Measurements from ENCODE around the gene DNAAF8.
"Not testable (repeated sequence)": the region's sequence is repeated elsewhere in the genome, so short reads cannot be mapped to it uniquely, and the experiment has no call there.

The DNAAF8 gene

GRCh38 chr16:4734730-4735535 lies 596 bp downstream of the DNAAF8 start:
- Histone ChIP-seq H3K9me3 (ENCODE audit: insufficient read depth, low read length, severe bottlenecking) (no peaks in the 10 kb centered on the region), H3K79me2 (ENCODE audit: insufficient read depth, low read length) (peaks cover 22% of the 10 kb centered on the region), H3K4me1 (ENCODE audit: insufficient read depth, low read length) (peaks cover 32% of the 10 kb centered on the region), H3K9ac (ENCODE audit: low read depth, low read length) (peak overlapping the region; percentile 85), H3K4me2 (ENCODE audit: insufficient read depth, low read length) (peak overlapping the region; percentile 99), H4K20me1 (ENCODE audit: insufficient read depth, low read length) (no peaks in the 10 kb centered on the region), H2AFZ (ENCODE audit: low read depth, low read length) (peak overlapping the region; percentile 97), H3K36me3 (ENCODE audit: insufficient read depth, low read length) (peaks cover 7% of the 10 kb centered on the region; the same call in 1 of the 2 replicates), H3K4me3 (ENCODE audit: low read depth in 1 of 2, low read length in 2 of 2) (peak overlapping the region; percentile 89 to 94), H3K27me3 (ENCODE audit: insufficient read depth, low read length, poor library complexity) (no peaks in the 10 kb centered on the region), H3K27ac (ENCODE audit: low read length) (peak overlapping the region; percentile 81)
- peak; percentile 96 for DNase-seq
- ATAC-seq (ENCODE audit: insufficient read depth, low read depth), result peak; percentile 83
- no peak for TF ChIP-seq EZH2 (IDR thresholded peaks at IDR 0.05; ENCODE audit: borderline replicate concordance, low read depth, low read length, severe bottlenecking)
- TF ChIP-seq CTCF (IDR thresholded peaks at IDR 0.05; ENCODE audit: borderline replicate concordance, extremely low read depth, low read length, poor library complexity, severe bottlenecking), result no peak

- 0 out of 2 replicates have a peak, but pooled peaks cover 3% of the 10 kb centered on the region for H3K36me3 ChIP-seq (ENCODE audit: insufficient read depth, low read length)
- H3K27ac ChIP-seq (ENCODE audit: low read length), result no peak overlapping the region
- no peak overlapping the region for H3K4me3 ChIP-seq (ENCODE audit: low read depth in 1 of 2, low read length in 2 of 2)
- no peak overlapping the region for H2AFZ ChIP-seq (ENCODE audit: low read depth, low read length)
- DNase-seq, result no peak
- no peaks in the 10 kb centered on the region for H3K9me3 ChIP-seq (ENCODE audit: insufficient read depth, low read length, severe bottlenecking)
- no peak overlapping the region for H3K9ac ChIP-seq (ENCODE audit: low read depth, low read length)
- no peak for TF ChIP-seq EZH2 (IDR thresholded peaks at IDR 0.05; ENCODE audit: borderline replicate concordance, low read depth, low read length, severe bottlenecking)
- TF ChIP-seq CTCF (IDR thresholded peaks at IDR 0.05; ENCODE audit: borderline replicate concordance, extremely low read depth, low read length, poor library complexity, severe bottlenecking), result no peak
- ATAC-seq (ENCODE audit: insufficient read depth, low read depth), result no peak
- no peaks in the 10 kb centered on the region for H4K20me1 ChIP-seq (ENCODE audit: insufficient read depth, low read length)
- no peak overlapping the region for H3K4me2 ChIP-seq (ENCODE audit: insufficient read depth, low read length)
- H3K27me3 ChIP-seq (ENCODE audit: insufficient read depth, low read length, poor library complexity), result no peaks in the 10 kb centered on the region
- H3K79me2 ChIP-seq (ENCODE audit: insufficient read depth, low read length), result peaks cover 21% of the 10 kb centered on the region
- H3K4me1 ChIP-seq (ENCODE audit: insufficient read depth, low read length), result peaks cover 32% of the 10 kb centered on the region
Measured at GRCh38 chr16:4736546-4736945, 2.2 kb downstream of the DNAAF8 start.

GRCh38 chr16:4737545-4737944 lies 3.2 kb downstream of the DNAAF8 start:
- peaks cover 26% of the 10 kb centered on the region for H3K4me1 ChIP-seq (ENCODE audit: insufficient read depth, low read length)
- H3K9ac ChIP-seq (ENCODE audit: low read depth, low read length), result no peak overlapping the region
- H3K9me3 ChIP-seq (ENCODE audit: insufficient read depth, low read length, severe bottlenecking), result no peaks in the 10 kb centered on the region
- H3K4me2 ChIP-seq (ENCODE audit: insufficient read depth, low read length), result no peak overlapping the region
- TF ChIP-seq CTCF (IDR thresholded peaks at IDR 0.05; ENCODE audit: borderline replicate concordance, extremely low read depth, low read length, poor library complexity, severe bottlenecking) (no peak), EZH2 (IDR thresholded peaks at IDR 0.05; ENCODE audit: borderline replicate concordance, low read depth, low read length, severe bottlenecking) (no peak)
- ATAC-seq (ENCODE audit: insufficient read depth, low read depth) (no peak), DNase-seq (no peak)
- no peak overlapping the region for H2AFZ ChIP-seq (ENCODE audit: low read depth, low read length)
- no peaks in the 10 kb centered on the region for H3K27me3 ChIP-seq (ENCODE audit: insufficient read depth, low read length, poor library complexity)
- no peaks in the 10 kb centered on the region for H4K20me1 ChIP-seq (ENCODE audit: insufficient read depth, low read length)
- no peaks in the 10 kb centered on the region for H3K36me3 ChIP-seq (ENCODE audit: insufficient read depth, low read length)
- no peak overlapping the region for H3K27ac ChIP-seq (ENCODE audit: low read length)
- H3K79me2 ChIP-seq (ENCODE audit: insufficient read depth, low read length), result peaks cover 13% of the 10 kb centered on the region
- no peak overlapping the region for H3K4me3 ChIP-seq (ENCODE audit: low read depth in 1 of 2, low read length in 2 of 2)

- not testable (repeated sequence) for H3K27ac ChIP-seq (ENCODE audit: low read length); DNase-seq; H3K4me2 ChIP-seq (ENCODE audit: insufficient read depth, low read length); ATAC-seq (ENCODE audit: insufficient read depth, low read depth); H3K4me3 ChIP-seq (ENCODE audit: low read depth in 1 of 2, low read length in 2 of 2); H3K9me3 ChIP-seq (ENCODE audit: insufficient read depth, low read length, severe bottlenecking); H3K79me2 ChIP-seq (ENCODE audit: insufficient read depth, low read length); H3K27me3 ChIP-seq (ENCODE audit: insufficient read depth, low read length, poor library complexity); H2AFZ ChIP-seq (ENCODE audit: low read depth, low read length); H3K36me3 ChIP-seq (ENCODE audit: insufficient read depth, low read length); H4K20me1 ChIP-seq (ENCODE audit: insufficient read depth, low read length); H3K9ac ChIP-seq (ENCODE audit: low read depth, low read length)
- H3K4me1 ChIP-seq (ENCODE audit: insufficient read depth, low read length), result peaks cover 18% of the 10 kb centered on the region
Measured at GRCh38 chr16:4738370-4738769, 4.0 kb downstream of the DNAAF8 start.

Measured in DND-41 (cell line).